H9 (cell line): ENCODE results near the gene STK38L. TPM values are rescaled to one million over a fixed set of nuclear protein-coding genes. Genes with fewer than 3 reads are reported as not detected.

Experiments used
- DNase-seq: peaks from one replicate; pipeline ENCODE4 v3.0.0-alpha.2; 2017
- H2AFZ ChIP-seq: one replicate; pipeline ENCODE4 v1.6.1; 2013; ENCODE audit warnings: mild to moderate bottlenecking, low read length, control low read depth, moderate library complexity
- H2AK5ac ChIP-seq: 2 replicates; pipeline ENCODE4 v1.6.1; 2013; ENCODE audit warnings: low read length, control low read depth, mixed read lengths; ENCODE audit not compliant: insufficient read length
- H2BK120ac ChIP-seq: one replicate; pipeline ENCODE4 v1.6.1; 2013; ENCODE audit warnings: low read depth, mild to moderate bottlenecking, low read length, control low read depth, inconsistent platforms; ENCODE audit not compliant: poor library complexity, severe bottlenecking
- H2BK12ac ChIP-seq: 2 replicates; pipeline ENCODE4 v1.6.1; 2013; ENCODE audit warnings: low read length, control low read depth, mixed read lengths, low read depth; ENCODE audit not compliant: insufficient read length
- H2BK15ac ChIP-seq: 2 replicates; pipeline ENCODE4 v1.6.1; 2013; ENCODE audit warnings: low read depth, low read length, control low read depth
- H2BK20ac ChIP-seq: one replicate; pipeline ENCODE4 v1.6.1; 2013; ENCODE audit warnings: low read depth, mild to moderate bottlenecking, low read length, control low read depth, inconsistent platforms; ENCODE audit not compliant: poor library complexity, severe bottlenecking
- H2BK5ac ChIP-seq: 2 replicates; pipeline ENCODE4 v1.6.1; 2013; ENCODE audit warnings: low read length, control low read depth, mixed read lengths; ENCODE audit not compliant: insufficient read length
- H3K14ac ChIP-seq: 2 replicates; pipeline ENCODE4 v1.6.1; 2013; ENCODE audit warnings: low read length, control low read depth; ENCODE audit not compliant: insufficient read depth
- H3K18ac ChIP-seq: 2 replicates; pipeline ENCODE4 v1.6.1; 2013; ENCODE audit warnings: low read depth, mild to moderate bottlenecking, mixed read lengths, low read length, control low read depth; ENCODE audit not compliant: insufficient read length
- H3K23ac ChIP-seq: 2 replicates; pipeline ENCODE4 v1.6.1; 2013; ENCODE audit warnings: low read length, control low read depth, mixed read lengths, low read depth; ENCODE audit not compliant: insufficient read length
- H3K23me2 ChIP-seq: 2 replicates; pipeline ENCODE4 v1.6.1; 2013; ENCODE audit warnings: low read depth, mild to moderate bottlenecking, mixed read lengths, low read length, control low read depth; ENCODE audit not compliant: insufficient read length, poor library complexity, severe bottlenecking
- H3K27ac ChIP-seq: 2 replicates; pipeline ENCODE4 v1.5.1; 2013; ENCODE audit warnings: low read length, control low read depth, mixed read lengths, low read depth; ENCODE audit not compliant: insufficient read length
- H3K27me3 ChIP-seq: 2 replicates; pipeline ENCODE4 v1.6.1; 2013; ENCODE audit warnings: low read length, control low read depth, inconsistent platforms; ENCODE audit not compliant: insufficient read depth
- H3K4ac ChIP-seq: 2 replicates; pipeline ENCODE4 v1.6.1; 2013; ENCODE audit warnings: low read depth, mild to moderate bottlenecking, control low read depth, inconsistent platforms, low read length, moderate library complexity
- H3K4me1 ChIP-seq: 2 replicates; pipeline ENCODE4 v1.6.1; 2013; ENCODE audit warnings: low read length, control low read depth, inconsistent platforms; ENCODE audit not compliant: insufficient read depth
- H3K4me2 ChIP-seq: 2 replicates; pipeline ENCODE4 v1.6.1; 2013; ENCODE audit warnings: low read length, control low read depth, mixed read lengths; ENCODE audit not compliant: insufficient read length, insufficient read depth
- H3K56ac ChIP-seq: 2 replicates; pipeline ENCODE4 v1.6.1; 2013; ENCODE audit warnings: low read depth, mild to moderate bottlenecking, mixed read lengths, low read length, control low read depth; ENCODE audit not compliant: insufficient read length
- H3K79me1 ChIP-seq: 2 replicates; pipeline ENCODE4 v1.6.1; 2013; ENCODE audit warnings: low read depth, mild to moderate bottlenecking, moderate library complexity, low read length, control low read depth, inconsistent platforms; ENCODE audit not compliant: insufficient read depth, poor library complexity, severe bottlenecking
- H3K79me2 ChIP-seq: 2 replicates; pipeline ENCODE4 v1.6.1; 2013; ENCODE audit warnings: low read length, control low read depth, inconsistent platforms; ENCODE audit not compliant: insufficient read depth
- H3K9ac ChIP-seq: 2 replicates; pipeline ENCODE4 v1.6.1; 2013; ENCODE audit warnings: low read length, control low read depth, mixed read lengths; ENCODE audit not compliant: insufficient read length; ENCODE audit errors: extremely low read depth
- H3K9me3 ChIP-seq: one replicate; pipeline ENCODE4 v1.6.1; 2013; ENCODE audit warnings: low read depth, low read length, inconsistent platforms; ENCODE audit not compliant: control insufficient read depth
- H3T11ph ChIP-seq: one replicate; pipeline ENCODE4 v1.6.1; 2013; ENCODE audit warnings: mild to moderate bottlenecking, low read length, control low read depth, inconsistent platforms
- H4K20me1 ChIP-seq: one replicate; pipeline ENCODE4 v1.6.1; 2013; ENCODE audit not compliant: control insufficient read depth, insufficient read length, insufficient read depth
- H4K5ac ChIP-seq: 2 replicates; pipeline ENCODE4 v1.6.1; 2013; ENCODE audit warnings: low read depth, mild to moderate bottlenecking, mixed read lengths, low read length, control low read depth; ENCODE audit not compliant: insufficient read length
- H4K8ac ChIP-seq: replicated peaks from 2 replicates; pipeline ENCODE4 v1.6.1; 2013; ENCODE audit warnings: low read length, control low read depth, mixed read lengths, low read depth; ENCODE audit not compliant: insufficient read length
- H4K91ac ChIP-seq: 2 replicates; pipeline ENCODE4 v1.6.1; 2013; ENCODE audit warnings: low read depth, mild to moderate bottlenecking, moderate library complexity, mixed read lengths, low read length, control low read depth; ENCODE audit not compliant: insufficient read length
- H3K27ac Mint-ChIP-seq, 3 experiments: 2 replicates in 2 of 3; 3 replicates in 1 of 3; pipeline ENCODE4 v1.8.0; 2020 to 2021; ENCODE audit warnings: mixed read lengths in 3 of 3, mild to moderate bottlenecking in 1 of 3, moderate library complexity in 1 of 3
- H3K27me3 Mint-ChIP-seq: 2 replicates; pipeline ENCODE4 v1.8.0; 2021; ENCODE audit warnings: low read depth, mild to moderate bottlenecking, moderate library complexity, mixed read lengths
- H3K36me3 Mint-ChIP-seq, 3 experiments: 2 replicates in 2 of 3; 3 replicates in 1 of 3; pipeline ENCODE4 v1.8.0; 2020 to 2021; ENCODE audit warnings: low read depth in 3 of 3, mixed read lengths in 3 of 3; ENCODE audit not compliant: insufficient read depth in 1 of 3
- H3K4me1 Mint-ChIP-seq, 2 experiments: 2 replicates each; pipeline ENCODE4 v1.8.0; 2020; ENCODE audit warnings: mixed read lengths in 2 of 2
- H3K4me3 Mint-ChIP-seq, 2 experiments: 2 replicates in 1 of 2; 3 replicates in 1 of 2; pipeline ENCODE4 v1.8.0; 2020 to 2021; ENCODE audit warnings: mild to moderate bottlenecking in 2 of 2, mixed read lengths in 2 of 2, moderate library complexity in 1 of 2
- H3K9me3 Mint-ChIP-seq, 2 experiments: 2 replicates in 1 of 2; 3 replicates in 1 of 2; pipeline ENCODE4 v1.8.0; 2020; ENCODE audit warnings: mild to moderate bottlenecking in 2 of 2, mixed read lengths in 2 of 2, moderate library complexity in 1 of 2
- WGBS: extraction: QIAGEN DNeasy Blood & Tissue Kit; methylation state at CpG from one replicate; pipeline ENCODE4 v1.1.7; 2013; ENCODE audit warnings: missing lambda C conversion rate, low lambda C conversion rate, mixed read lengths; ENCODE audit not compliant: insufficient read length; ENCODE audit errors: extremely low coverage; 5-methylcytosine and 5-hydroxymethylcytosine counted together
- total RNA-seq: library from RNA; stranded (reverse); gene quantifications from 2 replicates; pipeline ENCODE4 v1.2.1, GENCODE V29; 2021
- TF ChIP-seq, protein P1 (sequence below): fragments of 200-600 bp; sonication (generic); conservative IDR thresholded peaks from 3 replicates; pipeline ENCODE4 v1.8.0; 2021; ENCODE audit warnings: antibody characterized with exemption, mild to moderate bottlenecking

The STK38L gene
- total RNA-seq, 1 experiment from 2014 or later = 44.9 TPM

DNA sequence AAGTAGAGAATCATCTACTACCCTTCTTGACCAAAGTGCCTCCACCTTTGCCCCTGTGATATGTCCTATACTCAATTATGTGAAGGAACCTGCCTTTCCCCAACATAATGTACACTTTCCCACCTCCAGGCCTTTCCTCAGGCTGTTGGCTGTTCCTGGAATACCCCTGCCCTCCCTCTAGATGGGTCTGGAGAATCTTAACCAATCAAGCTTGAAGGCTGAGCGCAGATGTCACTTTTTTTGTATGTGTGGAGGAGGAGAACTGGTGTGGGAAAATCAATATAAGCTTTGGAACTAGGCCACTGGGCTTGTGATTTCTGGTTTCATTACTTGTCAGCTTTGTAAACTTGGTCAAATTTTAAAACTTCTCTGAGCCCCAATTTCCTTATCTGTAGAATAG lies 93.3 kb downstream of the STK38L start:
- Histone ChIP-seq H4K8ac (no peak overlapping the region), H3K9ac (no peak overlapping the region), H3K23me2 (peaks cover 6% of the 10 kb centered on the region), H2BK5ac (no peak overlapping the region), H4K91ac (no peak overlapping the region), H3K4me2 (no peak overlapping the region), H3K4ac (no peak overlapping the region), H2BK120ac (no peak overlapping the region), H4K20me1 (no peaks in the 10 kb centered on the region), H3K79me1 (peaks cover 3% of the 10 kb centered on the region), H2BK12ac (no peak overlapping the region), H3K18ac (no peak overlapping the region), H4K5ac (no peak overlapping the region), H2BK20ac (no peak overlapping the region), H3K27ac (no peak overlapping the region), H3K23ac (no peak overlapping the region), H3K9me3 (no peaks in the 10 kb centered on the region), H2AK5ac (no peak overlapping the region), H3K79me2 (peaks cover 4% of the 10 kb centered on the region; the same call in 1 of the 2 replicates), H3K27me3 (no peaks in the 10 kb centered on the region; the same call in 1 of the 2 replicates), H3K4me1 (no peaks in the 10 kb centered on the region; the same call in 1 of the 2 replicates), H2BK15ac (no peak overlapping the region), H3T11ph (no peak overlapping the region), H3K56ac (no peak overlapping the region), H3K14ac (no peak overlapping the region), H2AFZ (no peak overlapping the region)
- Mint-ChIP-seq H3K27me3 (peaks cover 13% of the 10 kb centered on the region), H3K4me3 (no peak overlapping the region), H3K9me3 (no peaks in the 10 kb centered on the region), H3K36me3 (no peaks in the 10 kb centered on the region), H3K4me1 (peaks cover 14 to 20% of the 10 kb centered on the region in 2 experiments), H3K27ac (no peak overlapping the region)
- no peak for DNase-seq
- TF ChIP-seq, protein P1, sequence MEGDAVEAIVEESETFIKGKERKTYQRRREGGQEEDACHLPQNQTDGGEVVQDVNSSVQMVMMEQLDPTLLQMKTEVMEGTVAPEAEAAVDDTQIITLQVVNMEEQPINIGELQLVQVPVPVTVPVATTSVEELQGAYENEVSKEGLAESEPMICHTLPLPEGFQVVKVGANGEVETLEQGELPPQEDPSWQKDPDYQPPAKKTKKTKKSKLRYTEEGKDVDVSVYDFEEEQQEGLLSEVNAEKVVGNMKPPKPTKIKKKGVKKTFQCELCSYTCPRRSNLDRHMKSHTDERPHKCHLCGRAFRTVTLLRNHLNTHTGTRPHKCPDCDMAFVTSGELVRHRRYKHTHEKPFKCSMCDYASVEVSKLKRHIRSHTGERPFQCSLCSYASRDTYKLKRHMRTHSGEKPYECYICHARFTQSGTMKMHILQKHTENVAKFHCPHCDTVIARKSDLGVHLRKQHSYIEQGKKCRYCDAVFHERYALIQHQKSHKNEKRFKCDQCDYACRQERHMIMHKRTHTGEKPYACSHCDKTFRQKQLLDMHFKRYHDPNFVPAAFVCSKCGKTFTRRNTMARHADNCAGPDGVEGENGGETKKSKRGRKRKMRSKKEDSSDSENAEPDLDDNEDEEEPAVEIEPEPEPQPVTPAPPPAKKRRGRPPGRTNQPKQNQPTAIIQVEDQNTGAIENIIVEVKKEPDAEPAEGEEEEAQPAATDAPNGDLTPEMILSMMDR = no peak
- no CpG with 5 or more reads among the region's 1 CpG for WGBS
